DND-41 (cell line): ENCODE results near the gene SLIT2.

Experiments
- ATAC-seq: fragments of 200-7000 bp; cut with Tn5 transposase; 3 replicates; pipeline ENCODE4 v1.9.1; 2021; ENCODE audit warnings: low read depth; ENCODE audit not compliant: insufficient read depth
- DNase-seq: peaks from one replicate; pipeline ENCODE4 v3.0.0-alpha.2; 2020
- H2AFZ ChIP-seq: 2 replicates; pipeline ENCODE4 v1.6.0; 2012; ENCODE audit warnings: low read depth, low read length
- H3K27ac ChIP-seq: 2 replicates; pipeline ENCODE4 v1.5.1; 2012; ENCODE audit warnings: low read length, inconsistent platforms
- H3K27me3 ChIP-seq: fragments of 200-600 bp; sonication (generic); 2 replicates; pipeline ENCODE4 v1.6.0; 2012; ENCODE audit warnings: low read length, mild to moderate bottlenecking, inconsistent platforms; ENCODE audit not compliant: insufficient read depth, poor library complexity
- H3K36me3 ChIP-seq: 2 replicates; pipeline ENCODE4 v1.5.1; 2012; ENCODE audit warnings: low read length, inconsistent platforms; ENCODE audit not compliant: insufficient read depth
- H3K4me1 ChIP-seq: 2 replicates; pipeline ENCODE4 v1.5.1; 2012; ENCODE audit warnings: mild to moderate bottlenecking, low read length; ENCODE audit not compliant: insufficient read depth
- H3K4me2 ChIP-seq: 2 replicates; pipeline ENCODE4 v1.6.0; 2012; ENCODE audit warnings: mild to moderate bottlenecking, moderate library complexity, low read length, inconsistent platforms; ENCODE audit not compliant: insufficient read depth
- H3K4me3 ChIP-seq, 2 experiments: fragments of 200-600 bp in 1 of 2; shearing (Covaris generic) in 1 of 2; 2 replicates each; pipeline ENCODE4 v1.5.1; 2012 to 2016; ENCODE audit warnings: inconsistent platforms in 2 of 2, low read length in 2 of 2, mild to moderate bottlenecking in 2 of 2, low read depth in 1 of 2, moderate library complexity in 1 of 2
- H3K79me2 ChIP-seq: 2 replicates; pipeline ENCODE4 v1.6.0; 2012; ENCODE audit warnings: low read length, inconsistent platforms; ENCODE audit not compliant: insufficient read depth
- H3K9ac ChIP-seq: 2 replicates; pipeline ENCODE4 v1.6.0; 2012; ENCODE audit warnings: low read depth, mild to moderate bottlenecking, inconsistent platforms, low read length, moderate library complexity
- H3K9me3 ChIP-seq: 2 replicates; pipeline ENCODE4 v1.5.1; 2012; ENCODE audit warnings: low read length, moderate library complexity, mild to moderate bottlenecking, inconsistent platforms; ENCODE audit not compliant: insufficient read depth, severe bottlenecking
- H4K20me1 ChIP-seq: 2 replicates; pipeline ENCODE4 v1.6.0; 2012; ENCODE audit warnings: low read length; ENCODE audit not compliant: insufficient read depth
- CTCF ChIP-seq: IDR thresholded peaks from 2 replicates; pipeline ENCODE4 v1.5.1; 2012; ENCODE audit warnings: borderline replicate concordance, low read length, moderate library complexity, mild to moderate bottlenecking; ENCODE audit not compliant: poor library complexity, severe bottlenecking; ENCODE audit errors: extremely low read depth
- EZH2 ChIP-seq: IDR thresholded peaks from 3 replicates; pipeline ENCODE4 v1.6.1; 2012; ENCODE audit warnings: borderline replicate concordance, low read depth, mild to moderate bottlenecking, moderate library complexity, low read length, inconsistent platforms; ENCODE audit not compliant: severe bottlenecking

Gene SLIT2

GRCh38 chr4:20259707-20260106 is 8.0 kb downstream of the SLIT2 start:
- no peak for ATAC-seq
- no peak overlapping the region for H3K9ac ChIP-seq
- TF ChIP-seq EZH2 (no peak), CTCF (no peak)
- no peak overlapping the region for H3K27ac ChIP-seq
- no peaks in the 10 kb centered on the region for H3K79me2 ChIP-seq
- H3K9me3 ChIP-seq, result no peaks in the 10 kb centered on the region
- no peak overlapping the region for H3K4me3 ChIP-seq
- H4K20me1 ChIP-seq, result no peaks in the 10 kb centered on the region
- H2AFZ ChIP-seq, result no peak overlapping the region
- no peak for DNase-seq
- H3K36me3 ChIP-seq, result no peaks in the 10 kb centered on the region
- no peaks in the 10 kb centered on the region for H3K27me3 ChIP-seq
- no peak overlapping the region for H3K4me2 ChIP-seq
- no peaks in the 10 kb centered on the region for H3K4me1 ChIP-seq

GRCh38 chr4:20260821-20261220 is 9.1 kb downstream of the SLIT2 start:
- no peak overlapping the region for H3K27ac ChIP-seq
- no peak for TF ChIP-seq CTCF
- TF ChIP-seq EZH2, result no peak
- H4K20me1 ChIP-seq, result no peaks in the 10 kb centered on the region
- ATAC-seq (peak; percentile 71), DNase-seq (no peak)
- H3K9ac ChIP-seq, result no peak overlapping the region
- H3K4me2 ChIP-seq, result no peak overlapping the region
- H3K36me3 ChIP-seq, result no peaks in the 10 kb centered on the region
- no peaks in the 10 kb centered on the region for H3K4me1 ChIP-seq
- no peaks in the 10 kb centered on the region for H3K9me3 ChIP-seq
- H3K27me3 ChIP-seq, result no peaks in the 10 kb centered on the region
- H3K4me3 ChIP-seq, result no peak overlapping the region
- no peaks in the 10 kb centered on the region for H3K79me2 ChIP-seq
- H2AFZ ChIP-seq, result no peak overlapping the region

- Histone ChIP-seq H3K27ac (no peak overlapping the region), H2AFZ (no peak overlapping the region), H4K20me1 (no peaks in the 10 kb centered on the region), H3K9ac (no peak overlapping the region), H3K79me2 (no peaks in the 10 kb centered on the region), H3K9me3 (no peaks in the 10 kb centered on the region), H3K4me2 (no peak overlapping the region), H3K4me3 (no peak overlapping the region), H3K4me1 (no peaks in the 10 kb centered on the region), H3K27me3 (no peaks in the 10 kb centered on the region), H3K36me3 (no peaks in the 10 kb centered on the region)
- DNase-seq (no peak), ATAC-seq (no peak)
- TF ChIP-seq EZH2, result no peak
- no peak for TF ChIP-seq CTCF
These were observed 10.5 kb downstream of the SLIT2 start for GRCh38 chr4:20262221-20262620.

GRCh38 chr4:20264688-20265087 is 13.0 kb downstream of the SLIT2 start:
- Histone ChIP-seq H3K27me3 (no peaks in the 10 kb centered on the region), H3K4me2 (no peak overlapping the region), H3K4me3 (no peak overlapping the region), H3K27ac (no peak overlapping the region), H3K9ac (no peak overlapping the region), H3K79me2 (no peaks in the 10 kb centered on the region), H2AFZ (no peak overlapping the region), H3K4me1 (no peaks in the 10 kb centered on the region), H4K20me1 (no peaks in the 10 kb centered on the region), H3K9me3 (no peaks in the 10 kb centered on the region), H3K36me3 (no peaks in the 10 kb centered on the region)
- TF ChIP-seq CTCF (no peak), EZH2 (no peak)
- no peak for DNase-seq
- no peak for ATAC-seq
